Measurements from ENCODE around the gene NOX3. TPM values are rescaled to one million over a fixed set of nuclear protein-coding genes. Genes with fewer than 3 reads are reported as not detected.

Gene NOX3
- total and polyA plus RNA-seq, 2 donors (not counting 3 experiments of a cell fraction or from before 2014, with no cell fraction given): not detected

GRCh38 chr6:155487371-155488130, 31.9 kb upstream of the NOX3 start:
- POLR2A ChIA-PET: no interaction called here
- Histone ChIP-seq H3K27ac (ENCODE audit: insufficient read depth, low read depth, low read length) (no peak overlapping the region), H3K4me1 (ENCODE audit: control insufficient read depth, extremely low read depth, insufficient read depth, low read length) (peaks cover 2% of the 10 kb centered on the region), H3K9me3 (replicated peaks; ENCODE audit: control insufficient read depth, insufficient read depth, low read length) (no peaks in the 10 kb centered on the region), H3K9me1 (replicated peaks; ENCODE audit: control insufficient read depth, extremely low read depth, insufficient read depth, low read length) (no peaks in the 10 kb centered on the region), H4K20me1 (replicated peaks; ENCODE audit: control insufficient read depth, extremely low read depth, insufficient read depth, low read length) (no peaks in the 10 kb centered on the region), H3K36me3 (ENCODE audit: control insufficient read depth in 2 of 2, extremely low read depth in 1 of 2, insufficient read depth in 2 of 2, low read length in 2 of 2) (no peaks in the 10 kb centered on the region), H2AFZ (ENCODE audit: low read depth, low read length) (no peak overlapping the region), H3K4me3 (replicated peaks in 1 of 3; ENCODE audit: insufficient read depth in 1 of 3, low read depth in 1 of 3, low read length in 3 of 3) (no peak overlapping the region), H3K79me2 (ENCODE audit: control insufficient read depth, insufficient read depth, low read length) (no peaks in the 10 kb centered on the region), H3K9ac (replicated peaks; ENCODE audit: extremely low read depth, insufficient read depth, low read length) (no peak overlapping the region), H3K27me3 (ENCODE audit: control insufficient read depth in 2 of 2, insufficient read depth in 2 of 2, low read length in 2 of 2) (no peaks in the 10 kb centered on the region), H3K4me2 (ENCODE audit: insufficient read depth, low read length) (no peak overlapping the region)
- FAIRE-seq (no peak), DNase-seq (ENCODE audit: low read depth, low spot score) (peak; percentile 71)
- dilution Hi-C loops (cut with MboI; ENCODE audit: extremely low pct_ligation_motif_present, low sequenced_read_pairs) (no loop called here), intact Hi-C loops (cut with micrococcal nuclease) (no loop called here)
- BruUV-seq (replicated peaks): no TSS peak
- TF ChIP-seq MYC (IDR thresholded peaks at IDR 0.05; ENCODE audit: low read depth, low read length) (no peak), GATA2 (IDR thresholded peaks at IDR 0.05; ENCODE audit: insufficient read depth, insufficient read length, low read depth, low read length) (no peak), MAX (IDR thresholded peaks at IDR 0.05; ENCODE audit: insufficient read depth, insufficient read length) (no peak), POLR2A (IDR thresholded peaks at IDR 0.05; ENCODE audit: low read depth, low read length) (no peak), JUN (IDR thresholded peaks at IDR 0.05; ENCODE audit: borderline replicate concordance, insufficient read depth, insufficient read length, low read depth) (no peak), CTCF (IDR thresholded peaks at IDR 0.05; ENCODE audit: extremely low read depth in 1 of 2, insufficient read depth in 1 of 2, low read depth in 1 of 2, low read length in 2 of 2) (no peak), EZH2 (IDR thresholded peaks at IDR 0.05; ENCODE audit: borderline replicate concordance, low read depth, low read length, severe bottlenecking) (no peak), POLR2AphosphoS5 (IDR thresholded peaks at IDR 0.05; ENCODE audit: insufficient read depth, low read depth, low read length) (no peak)
- CTCF ChIA-PET: interaction anchor here (1.0 to 1.8 kb wide), 3 partner anchors 10 to 42 kb away, joined by 3 to 4 read pairs (median 3); no protein-coding TSS in a partner anchor

Data from endothelial cell of umbilical vein (primary cell).